Pancreas (tissue), 10 donors: Measurements from ENCODE around the gene BRIP1. TPM values are rescaled to one million over a fixed set of nuclear protein-coding genes. Genes with fewer than 3 reads are reported as not detected.

ENCODE experiments used
- ATAC-seq, 4 donors: fragments of 200-7000 bp; cut with Tn5 transposase; one replicate each; pipeline versions ENCODE4 v1.8.0 to v1.9.1; 2020; ENCODE audit warnings: mild to moderate bottlenecking in 4 of 4, moderate library complexity in 4 of 4
- DNase-seq, 6 donors: peaks; one replicate each; pipeline ENCODE4 v3.0.0-alpha.2; 2020
- FAIRE-seq: peaks from 2 replicates; lab custom pipeline; 2012; peaks lifted over from hg19 to GRCh38; lab: Jason Lieb, UNC
- H3K27ac ChIP-seq, 4 donors: fragments of 200-600 bp; sonication (generic); 1 replicate in 3 of 4; 2 replicates in 1 of 4; pipeline versions ENCODE4 v1.5.0 to v1.8.0; 2020
- H3K27me3 ChIP-seq, 4 donors: fragments of 200-600 bp; one replicate each; pipeline ENCODE4 v1.8.0; 2021
- H3K36me3 ChIP-seq, 3 donors: fragments of 200-600 bp; sonication (generic) in 1 of 3; one replicate each; pipeline versions ENCODE4 v1.5.0 to v1.8.0; 2020 to 2021
- H3K4me1 ChIP-seq, 3 donors: fragments of 200-600 bp; one replicate each; pipeline ENCODE4 v1.8.0; 2021
- H3K4me3 ChIP-seq, 4 donors: fragments of 200-600 bp; sonication (generic) in 2 of 4; one replicate each; pipeline versions ENCODE4 v1.5.0 to v1.8.0; 2020 to 2021
- H3K9me3 ChIP-seq, 4 donors: fragments of 200-600 bp; one replicate each; pipeline ENCODE4 v1.8.0; 2021
- WGBS, 2 donors: extraction: QIAGEN DNeasy Blood & Tissue Kit; methylation state at CpG; one replicate each; pipeline ENCODE4 v1.1.7; 2013; 5-methylcytosine and 5-hydroxymethylcytosine counted together
- intact Hi-C, 3 donors: fragments of 100-400 bp; cut with DNase I; formaldehyde crosslinking; loops; one replicate each; pipeline versions ENCODE4 v1.11.1 to v1.14.2; 2022
- polyA plus RNA-seq, 2 donors: library from polyadenylated mRNA; stranded (reverse); fragments of 200-250 nt; gene quantifications; one replicate each; pipeline ENCODE4 v1.2.3, GENCODE V29; 2013
- total RNA-seq, 6 donors: library from RNA; stranded (reverse); fragmentation: NEBNext Ultra II Directional in 4 of 6; extraction: Animal tissue kit (Norgen Biotek cat#: 25700) in 4 of 6; gene quantifications; one replicate each; pipeline versions ENCODE4 v1.2.1 to v1.2.4, GENCODE V29; 2021 to 2023
- TF ChIP-seq, protein P1 (sequence below), 4 donors: fragments of 200-600 bp; sonication (generic) in 3 of 4; IDR thresholded peaks; one replicate each; pipeline versions ENCODE4 v1.5.0 to v1.8.0; 2021; ENCODE audit warnings: antibody characterized with exemption in 4 of 4
- donor health status: healthy with polysubstance abuse.
- donor health status: DM: no; HTN: no; CAD: no; lungs with moderate emphysema.
- donor health status: DM: no; HTN: no; CAD: no.
- donor health status: control.
- donor health status: control.
- donor health status: Bipolar disorder and iron deficiency.
- donor health status: DM: yes; HTN: yes; CAD: no.
- donor health status: DM: no; HTN: no; CAD: no.
- donor health status: DM: no; HTN: no; CAD: no.
- donor health status: DM: yes; HTN: yes; CAD: no.

BRIP1 gene
- total and polyA plus RNA-seq, 8 donors: 0.09 to 0.59 (median 0.29) TPM

DNA sequence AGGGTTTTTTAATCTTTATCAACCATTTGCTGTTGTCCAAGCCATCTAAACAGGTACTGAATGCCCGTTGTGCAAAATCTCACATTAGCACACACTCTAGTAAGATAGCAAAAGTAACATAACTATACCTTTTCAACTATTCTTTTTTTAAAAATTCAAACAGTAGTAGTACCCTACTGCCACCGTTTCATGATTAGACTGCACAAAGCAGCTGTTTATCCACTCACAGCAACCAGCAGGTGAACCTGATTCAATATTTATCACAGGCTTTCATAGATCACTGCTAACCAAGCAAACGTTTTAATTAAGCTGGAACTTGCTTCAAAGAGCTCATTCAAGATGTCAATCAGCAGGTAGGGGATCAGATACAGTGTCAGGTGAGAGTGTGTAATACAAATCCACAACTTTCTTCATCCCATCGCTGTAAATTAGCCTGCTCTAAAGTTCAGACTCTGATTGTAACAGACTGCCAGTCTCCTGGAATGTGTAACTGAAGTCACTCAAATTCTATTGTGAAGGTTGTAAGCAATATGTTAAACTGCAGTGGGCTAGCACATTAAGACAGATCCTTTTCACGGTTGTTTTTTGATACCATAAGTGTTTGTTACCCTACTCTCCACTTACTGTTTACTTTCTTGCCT, 47.3 kb downstream of the BRIP1 start:
- WGBS, 2 donors: 27% methylated on average over 5 of the region's 5 CpGs

GRCh38 chr17:61814485-61814884, 48.8 kb downstream of the BRIP1 start:
- intact Hi-C loops: no loop called here
- TF ChIP-seq, protein P1, sequence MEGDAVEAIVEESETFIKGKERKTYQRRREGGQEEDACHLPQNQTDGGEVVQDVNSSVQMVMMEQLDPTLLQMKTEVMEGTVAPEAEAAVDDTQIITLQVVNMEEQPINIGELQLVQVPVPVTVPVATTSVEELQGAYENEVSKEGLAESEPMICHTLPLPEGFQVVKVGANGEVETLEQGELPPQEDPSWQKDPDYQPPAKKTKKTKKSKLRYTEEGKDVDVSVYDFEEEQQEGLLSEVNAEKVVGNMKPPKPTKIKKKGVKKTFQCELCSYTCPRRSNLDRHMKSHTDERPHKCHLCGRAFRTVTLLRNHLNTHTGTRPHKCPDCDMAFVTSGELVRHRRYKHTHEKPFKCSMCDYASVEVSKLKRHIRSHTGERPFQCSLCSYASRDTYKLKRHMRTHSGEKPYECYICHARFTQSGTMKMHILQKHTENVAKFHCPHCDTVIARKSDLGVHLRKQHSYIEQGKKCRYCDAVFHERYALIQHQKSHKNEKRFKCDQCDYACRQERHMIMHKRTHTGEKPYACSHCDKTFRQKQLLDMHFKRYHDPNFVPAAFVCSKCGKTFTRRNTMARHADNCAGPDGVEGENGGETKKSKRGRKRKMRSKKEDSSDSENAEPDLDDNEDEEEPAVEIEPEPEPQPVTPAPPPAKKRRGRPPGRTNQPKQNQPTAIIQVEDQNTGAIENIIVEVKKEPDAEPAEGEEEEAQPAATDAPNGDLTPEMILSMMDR (IDR thresholded peaks at IDR 0.05): no peak
- Histone ChIP-seq H3K9me3 (no peaks in the 10 kb centered on the region), H3K27me3 (no peaks in the 10 kb centered on the region), H3K27ac (no peak overlapping the region), H3K36me3 (no peaks in the 10 kb centered on the region), H3K4me3 (no peak overlapping the region), H3K4me1 (no peaks in the 10 kb centered on the region)
- no peak for DNase-seq
- 89 to 93% methylated on average over 1 of the region's 1 CpG for WGBS, 2 donors
- no peak for ATAC-seq
- no peak for FAIRE-seq

More for the DNA sequence above, 47.3 kb downstream of the BRIP1 start:
- intact Hi-C loops: no loop called here
- no peak for FAIRE-seq
- no peaks in the 10 kb centered on the region for H3K36me3 ChIP-seq
- H3K4me3 ChIP-seq: no peak overlapping the region
- no peaks in the 10 kb centered on the region for H3K9me3 ChIP-seq
- TF ChIP-seq, protein P1 (IDR thresholded peaks at IDR 0.05): no peak
- ATAC-seq: no peak
- no peaks in the 10 kb centered on the region for H3K27me3 ChIP-seq
- no peaks in the 10 kb centered on the region for H3K4me1 ChIP-seq
- DNase-seq: no peak
- no peak overlapping the region for H3K27ac ChIP-seq

DNA sequence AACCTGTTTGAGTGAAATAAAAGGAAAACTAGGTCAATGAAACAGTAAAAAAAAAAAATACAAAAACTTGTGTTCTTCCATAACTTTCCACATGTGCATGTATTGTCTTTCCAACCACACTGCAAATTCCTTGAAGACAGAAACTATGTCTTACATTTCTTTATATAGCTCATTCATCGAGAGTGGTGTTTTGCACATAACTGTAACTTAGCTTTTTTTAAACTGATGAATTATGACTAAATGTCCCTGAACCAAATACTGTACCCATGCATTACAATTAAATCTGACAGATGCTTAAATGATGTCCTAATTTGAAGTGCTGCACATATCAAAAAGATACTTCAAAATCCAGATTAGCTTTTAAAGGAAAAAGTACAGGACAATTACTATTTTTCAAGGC, 50.1 kb downstream of the BRIP1 start:
- Histone ChIP-seq H3K4me1 (no peaks in the 10 kb centered on the region), H3K27me3 (no peaks in the 10 kb centered on the region), H3K4me3 (no peak overlapping the region), H3K9me3 (no peaks in the 10 kb centered on the region), H3K36me3 (no peaks in the 10 kb centered on the region), H3K27ac (no peak overlapping the region)
- WGBS, 2 donors: 83 to 92% methylated on average over 1 of the region's 1 CpG
- intact Hi-C loops: no loop called here
- DNase-seq (no peak), FAIRE-seq (no peak), ATAC-seq (no peak)
- TF ChIP-seq, protein P1 (IDR thresholded peaks at IDR 0.05): no peak

- H3K4me3 ChIP-seq: no peak overlapping the region
- H3K4me1 ChIP-seq: no peaks in the 10 kb centered on the region
- H3K27me3 ChIP-seq: no peaks in the 10 kb centered on the region
- H3K27ac ChIP-seq: no peak overlapping the region
- intact Hi-C loops: no loop called here
- no peak for FAIRE-seq
- TF ChIP-seq, protein P1 (IDR thresholded peaks at IDR 0.05): no peak
- ATAC-seq: no peak
- no peak for DNase-seq
- no peaks in the 10 kb centered on the region for H3K36me3 ChIP-seq
- H3K9me3 ChIP-seq: no peaks in the 10 kb centered on the region
- WGBS, 2 donors: 71 to 73% methylated on average over 2 of the region's 2 CpGs
Measured at GRCh38 chr17:61812747-61813146, 50.6 kb downstream of the BRIP1 start.

GRCh38 chr17:61809816-61810392, 53.4 kb downstream of the BRIP1 start:
- intact Hi-C loops: no loop called here
- Histone ChIP-seq H3K4me1 (no peaks in the 10 kb centered on the region), H3K36me3 (no peaks in the 10 kb centered on the region), H3K27ac (no peak overlapping the region), H3K4me3 (no peak overlapping the region), H3K9me3 (no peaks in the 10 kb centered on the region), H3K27me3 (no peaks in the 10 kb centered on the region)
- DNase-seq (no peak), ATAC-seq (no peak), FAIRE-seq (no peak)
- TF ChIP-seq, protein P1 (IDR thresholded peaks at IDR 0.05): no peak
- WGBS, 2 donors: 48 to 89% methylated on average over 2 of the region's 2 CpGs
